ENCODE results near the gene SLC17A3.

The SLC17A3 gene

GRCh38 chr6:25842526-25842925 is 31.5 kb downstream of the SLC17A3 start:
- in situ Hi-C loops (cut with MboI; ENCODE audit: low sequenced_read_pairs) = no loop called here

GRCh38 chr6:25835442-25836283 is 38.4 kb downstream of the SLC17A3 start:
- in situ Hi-C loops (cut with MboI; ENCODE audit: low sequenced_read_pairs) = no loop called here

- in situ Hi-C loops (cut with MboI; ENCODE audit: low sequenced_read_pairs) = no loop called here
These were observed 39.1 kb downstream of the SLC17A3 start for GRCh38 chr6:25834950-25835349.

- in situ Hi-C loops (cut with MboI; ENCODE audit: low sequenced_read_pairs) = no loop called here
These were observed 40.9 kb downstream of the SLC17A3 start for GRCh38 chr6:25833136-25833535.

GRCh38 chr6:25832670-25833069 is 41.4 kb downstream of the SLC17A3 start:
- in situ Hi-C loops (cut with MboI; ENCODE audit: low sequenced_read_pairs) = no loop called here

- in situ Hi-C loops (cut with MboI; ENCODE audit: low sequenced_read_pairs) = no loop called here
These were observed 41.8 kb downstream of the SLC17A3 start for GRCh38 chr6:25832307-25832662.

GRCh38 chr6:25831532-25832306 is 42.3 kb downstream of the SLC17A3 start, which contains the start of gene SLC17A1:
TSS of gene SLC17A1 (minus strand) at chr6:25832052. CDS start at chr6:25830557, 1,495 bp downstream.
- in situ Hi-C loops (cut with MboI; ENCODE audit: low sequenced_read_pairs) = no loop called here

GRCh38 chr6:25830458-25830857 is 43.6 kb downstream of the SLC17A3 start:
- in situ Hi-C loops (cut with MboI; ENCODE audit: low sequenced_read_pairs) = no loop called here

GRCh38 chr6:25829375-25829774 is 44.7 kb downstream of the SLC17A3 start:
- in situ Hi-C loops (cut with MboI; ENCODE audit: low sequenced_read_pairs) = no loop called here

- in situ Hi-C loops (cut with MboI; ENCODE audit: low sequenced_read_pairs) = no loop called here
These were observed 52.7 kb downstream of the SLC17A3 start for GRCh38 chr6:25821341-25821740.

- in situ Hi-C loops (cut with MboI; ENCODE audit: low sequenced_read_pairs) = no loop called here
These were observed 57.8 kb downstream of the SLC17A3 start for GRCh38 chr6:25816252-25816651.

GRCh38 chr6:25815194-25815593 is 58.8 kb downstream of the SLC17A3 start:
- in situ Hi-C loops (cut with MboI; ENCODE audit: low sequenced_read_pairs) = no loop called here

GRCh38 chr6:25804804-25805203 is 69.2 kb downstream of the SLC17A3 start:
- in situ Hi-C loops (cut with MboI; ENCODE audit: low sequenced_read_pairs) = no loop called here

- in situ Hi-C loops (cut with MboI; ENCODE audit: low sequenced_read_pairs) = no loop called here
These were observed 72.6 kb downstream of the SLC17A3 start for GRCh38 chr6:25801436-25801835.
